Stimulated activated CD4-positive, alpha-beta T cell treated with anti-CD3 and anti-CD28 coated beads, Interleukin-1b, Interleukin-23, amount 100 ng/mL, for 24 hours (primary cell): Measurements from ENCODE around the gene CTAG1B.
"Not testable (repeated sequence)": the region's sequence is repeated elsewhere in the genome, so short reads cannot be mapped to it uniquely, and the experiment has no call there.

ENCODE experiments used
- DNase-seq, 4 experiments: peaks; one replicate each; pipeline ENCODE4 v3.0.0-alpha.2; 2020; ENCODE audit warnings: low read depth in 4 of 4, low spot score in 1 of 4

CTAG1B gene

DNA sequence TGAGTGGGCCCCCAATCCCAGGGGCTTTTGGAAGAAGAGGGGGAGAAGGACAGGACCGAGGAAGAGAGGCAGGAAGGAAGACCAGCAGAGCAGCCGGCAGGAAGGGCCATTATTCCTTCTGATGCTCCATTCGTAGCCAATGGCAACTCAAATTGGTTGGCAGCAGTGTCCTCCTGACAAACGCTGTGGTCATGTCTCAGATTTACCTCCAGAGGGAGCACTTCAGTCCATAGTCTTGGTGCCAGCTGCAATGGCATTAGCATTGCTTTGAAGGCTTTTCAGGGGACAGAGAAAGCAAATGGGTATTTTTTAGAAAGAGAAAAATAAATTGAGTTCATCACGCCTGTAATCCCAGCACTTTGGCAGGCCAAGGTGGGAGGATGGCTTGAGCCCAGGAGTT is 9.9 kb upstream of the CTAG1B start:
- not testable (repeated sequence) for DNase-seq

DNA sequence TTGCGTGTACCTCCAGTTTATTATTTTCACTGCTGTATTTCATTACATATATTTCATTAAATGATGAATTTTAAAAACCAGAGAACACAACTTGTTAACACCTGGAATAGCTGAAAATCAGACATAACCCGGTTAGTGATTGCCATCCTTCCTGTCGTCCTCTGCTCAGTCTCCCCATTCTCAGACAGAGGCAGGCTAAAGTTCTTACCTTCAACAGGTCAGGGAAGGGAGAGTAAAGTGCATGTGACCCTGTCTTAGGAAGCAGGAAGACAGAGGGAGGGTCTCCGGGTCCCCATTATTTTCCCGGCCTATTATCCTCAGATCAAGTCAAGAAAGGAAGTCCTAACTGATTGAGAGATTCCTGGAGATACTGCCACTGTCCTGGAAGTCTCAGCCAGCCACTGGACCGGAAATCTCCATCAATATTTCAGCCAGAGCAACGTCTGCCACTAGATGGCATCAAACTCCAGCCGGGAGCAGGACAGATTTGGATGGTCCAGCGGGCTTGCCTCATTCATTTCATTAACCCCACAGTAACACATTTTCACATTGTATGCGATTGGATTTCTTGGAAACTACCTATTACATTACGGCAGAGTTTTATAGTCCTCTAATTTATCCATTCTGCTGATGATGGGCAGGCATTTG is 1.8 kb upstream of the CTAG1B start:
- DNase-seq, result not testable (repeated sequence)

DNA sequence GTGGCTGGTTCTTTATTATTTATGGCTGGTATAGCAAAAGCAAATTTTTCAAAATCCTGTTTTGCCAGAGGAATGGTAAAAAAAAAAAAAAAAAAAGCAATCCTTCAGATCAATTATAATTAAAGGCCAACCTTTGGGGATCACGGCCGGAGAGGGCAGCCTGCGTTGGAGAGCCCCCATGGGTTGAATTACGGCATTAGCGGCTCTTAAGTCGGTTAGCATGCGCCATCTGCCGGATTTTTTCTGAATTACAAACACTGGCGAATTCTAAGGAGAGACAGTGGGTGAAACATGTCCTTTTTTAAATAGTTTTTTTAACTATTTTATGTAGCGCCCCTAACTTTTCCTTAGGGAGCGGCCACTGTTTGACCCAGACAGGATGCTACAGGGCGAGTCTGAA is 5.5 kb downstream of the CTAG1B start:
- DNase-seq, result not testable (repeated sequence)

DNA sequence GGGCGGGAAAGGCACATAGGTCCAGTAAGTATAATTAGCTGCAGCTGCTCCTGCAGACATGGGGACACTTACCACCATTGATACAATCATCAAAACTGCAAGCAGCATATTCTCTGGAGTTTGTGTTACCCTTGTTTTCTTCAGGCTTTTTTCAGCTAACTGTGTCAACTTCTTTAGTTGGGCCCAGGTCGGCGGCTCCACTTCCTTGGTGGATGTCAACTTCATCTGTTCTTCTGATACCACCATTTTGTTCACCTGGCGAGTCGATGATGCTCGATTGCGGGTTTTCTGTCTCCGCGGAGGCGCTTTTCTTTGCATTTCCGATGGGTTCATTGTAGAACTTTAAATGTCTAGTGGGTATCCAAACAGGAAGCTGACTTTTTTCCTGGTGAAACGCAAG is 7.9 kb downstream of the CTAG1B start:
- not testable (repeated sequence) for DNase-seq

DNA sequence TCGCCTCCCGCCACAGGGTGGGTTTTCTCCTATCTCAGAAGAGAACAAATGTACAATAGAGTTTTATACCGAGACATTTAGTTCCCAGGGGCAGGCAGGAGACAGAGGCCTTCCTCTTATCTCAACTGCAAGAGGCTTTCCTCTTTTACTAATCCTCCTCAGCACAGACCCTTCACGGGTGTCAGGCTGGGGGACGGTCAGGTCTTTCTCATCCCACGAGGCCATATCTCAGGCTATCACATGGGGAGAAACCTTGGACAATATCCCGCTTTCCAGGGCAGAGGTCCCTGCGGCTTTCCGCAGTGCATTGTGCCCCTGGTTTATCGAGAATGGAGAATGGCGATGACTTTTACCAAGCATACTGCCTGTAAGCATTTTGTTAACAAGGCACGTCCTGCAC is 10.3 kb downstream of the CTAG1B start:
- not testable (repeated sequence) for DNase-seq

DNA sequence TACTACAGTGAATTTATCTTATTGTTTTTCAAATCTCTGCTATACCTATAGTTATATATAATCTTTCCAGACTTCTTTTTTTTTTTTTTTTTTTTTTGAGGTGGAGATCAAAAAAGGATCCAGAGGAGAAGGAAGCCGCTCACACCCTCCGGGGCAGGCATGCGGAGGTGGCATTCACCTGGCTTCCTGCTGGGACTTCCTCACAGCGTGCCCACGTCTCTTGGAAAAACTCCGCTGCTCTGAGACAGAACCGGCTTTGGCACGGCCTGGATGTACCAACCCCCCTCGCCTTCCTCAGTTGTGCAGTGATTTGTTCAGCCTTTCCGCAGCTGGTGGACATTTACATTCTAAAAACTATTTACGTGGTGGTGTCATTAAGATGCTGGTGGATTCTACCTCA is 11.1 kb downstream of the CTAG1B start:
- DNase-seq, result not testable (repeated sequence)

DNA sequence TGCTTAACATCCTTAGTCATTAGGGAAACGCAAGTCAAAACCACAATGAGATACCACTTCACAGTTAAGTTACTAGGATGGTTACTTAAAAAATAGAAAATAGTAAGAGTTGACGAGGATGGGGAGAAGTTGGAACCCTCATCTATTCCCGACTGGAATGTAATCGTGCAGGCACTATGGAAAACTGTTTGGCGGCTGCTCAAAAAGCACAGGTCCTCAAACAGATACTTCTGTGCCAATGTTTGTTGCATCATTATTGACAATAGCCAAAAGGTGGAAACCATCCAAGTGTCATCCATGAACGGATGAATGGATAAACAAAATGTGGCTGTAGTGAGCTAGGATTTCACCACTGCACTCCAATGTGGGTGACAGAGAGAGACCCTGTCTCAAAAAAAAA is 11.7 kb downstream of the CTAG1B start:
- DNase-seq, result no peak

DNA sequence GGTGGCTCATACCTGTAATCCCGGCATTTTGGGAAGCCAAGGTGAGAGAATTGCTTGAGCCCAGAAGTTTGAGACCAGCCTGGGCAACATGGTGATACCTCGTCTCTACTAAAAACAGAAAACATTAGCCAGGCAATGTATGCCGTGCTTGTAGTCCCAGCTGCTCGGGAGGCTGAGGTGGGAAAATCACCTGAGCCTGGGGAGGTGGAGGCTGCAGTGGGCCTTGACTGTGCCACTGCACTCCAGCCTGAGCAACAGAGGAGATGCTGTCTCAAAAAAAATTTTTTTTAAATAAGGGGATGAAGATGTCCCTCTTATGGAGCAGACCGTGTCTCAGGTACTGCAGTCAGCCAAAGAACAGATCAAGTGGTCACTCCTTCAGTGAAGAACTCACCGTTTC is 13.5 kb downstream of the CTAG1B start:
- DNase-seq, result no peak

DNA sequence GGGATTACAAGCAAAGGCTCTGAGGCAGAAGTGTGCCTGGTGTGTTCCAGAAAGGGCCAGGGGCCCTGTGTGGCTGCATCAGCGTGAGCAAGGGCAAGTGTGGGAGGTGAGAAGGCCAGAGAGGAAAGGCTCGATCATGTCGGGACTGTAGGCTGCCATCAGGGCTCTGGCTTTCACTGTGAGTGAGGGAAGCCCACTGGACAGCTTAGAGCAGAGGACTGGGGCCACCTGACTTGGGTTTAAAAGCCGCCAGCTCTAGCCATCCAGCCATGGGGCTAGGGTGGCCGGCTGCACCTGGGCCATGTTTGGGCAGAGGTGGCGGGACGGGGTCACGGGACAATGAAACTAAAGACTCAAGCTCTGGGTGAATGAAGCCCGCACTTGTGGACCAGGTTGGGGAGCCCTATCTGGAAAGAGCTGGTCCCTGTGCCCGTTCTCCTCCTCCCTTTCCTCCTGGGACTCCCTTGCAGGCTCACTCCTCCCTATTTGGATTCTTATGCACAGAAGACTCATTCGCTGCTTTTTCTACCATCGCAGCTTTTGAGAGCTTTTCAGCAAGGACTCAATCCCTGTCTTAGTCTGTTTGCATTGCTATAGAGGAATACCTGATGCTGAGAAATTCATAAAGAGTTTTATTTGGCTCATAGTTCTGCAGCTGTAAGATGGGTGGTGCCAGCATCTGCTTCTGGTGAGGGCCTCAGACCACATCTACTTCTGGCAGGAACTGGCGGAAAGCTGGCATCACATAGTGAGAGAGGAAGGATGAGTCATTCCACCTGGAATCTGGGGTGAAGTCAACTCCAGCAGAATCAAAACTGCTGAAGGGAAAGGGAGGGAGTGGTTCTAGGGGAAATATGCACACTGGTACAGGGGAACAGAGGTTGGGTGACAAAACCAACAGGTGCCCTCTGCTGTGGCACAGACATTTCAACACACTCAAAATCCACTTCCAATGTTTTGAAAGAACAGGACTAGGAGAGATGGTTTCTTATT is 15.3 kb downstream of the CTAG1B start:
- no peak for DNase-seq

DNA sequence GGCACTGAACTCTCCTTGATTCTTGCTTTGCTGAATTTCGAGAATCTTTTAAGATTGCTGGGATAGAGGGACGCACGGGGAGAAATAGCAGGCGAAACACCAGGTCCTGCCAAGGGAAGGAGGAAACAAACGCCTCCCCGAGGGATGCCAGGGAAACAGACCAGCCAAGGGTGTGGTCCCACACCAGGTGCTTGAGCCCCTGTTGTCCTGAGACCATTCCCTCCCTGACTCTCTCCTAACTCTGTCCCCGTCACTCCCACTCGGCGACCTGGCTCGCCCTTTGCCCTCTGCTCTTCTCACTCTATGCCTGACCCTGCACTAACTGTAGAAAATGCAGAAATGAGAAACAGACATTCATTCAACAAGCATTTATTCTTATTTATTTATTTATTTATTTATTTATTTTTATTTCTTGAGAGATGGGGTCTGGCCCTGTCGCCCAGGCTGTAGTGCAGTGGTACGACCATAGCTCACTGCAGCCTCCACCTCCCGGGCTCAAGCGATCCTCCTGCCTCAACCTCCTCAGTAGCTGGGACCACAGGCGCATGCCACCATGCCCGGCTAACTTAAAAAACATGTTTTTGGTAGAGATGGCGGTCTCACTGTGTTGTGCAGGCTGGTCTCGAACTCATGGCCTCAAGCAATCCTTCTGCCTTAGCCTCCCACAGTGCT is 16.2 kb downstream of the CTAG1B start:
- no peak for DNase-seq

DNA sequence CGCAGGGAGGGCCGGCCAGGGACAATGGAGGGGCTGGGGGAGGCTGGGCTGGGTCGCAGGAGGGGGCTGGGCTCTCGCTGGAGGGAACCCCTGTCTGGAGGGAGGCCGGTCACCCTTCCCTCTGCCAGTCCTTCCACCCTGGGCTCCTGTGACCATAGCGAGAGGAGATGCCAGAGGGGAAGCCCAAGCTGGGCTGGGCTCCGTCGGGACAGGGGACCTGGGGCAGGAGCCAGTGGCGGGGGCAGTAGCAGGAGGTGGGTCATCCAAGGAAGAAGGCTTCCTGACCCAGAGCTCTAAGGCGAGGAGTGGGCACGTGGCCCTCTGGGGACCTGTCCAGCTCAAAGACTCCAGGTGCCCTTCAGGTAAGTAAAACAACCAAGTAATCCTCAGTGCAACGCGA is 16.9 kb downstream of the CTAG1B start:
- no peak for DNase-seq

DNA sequence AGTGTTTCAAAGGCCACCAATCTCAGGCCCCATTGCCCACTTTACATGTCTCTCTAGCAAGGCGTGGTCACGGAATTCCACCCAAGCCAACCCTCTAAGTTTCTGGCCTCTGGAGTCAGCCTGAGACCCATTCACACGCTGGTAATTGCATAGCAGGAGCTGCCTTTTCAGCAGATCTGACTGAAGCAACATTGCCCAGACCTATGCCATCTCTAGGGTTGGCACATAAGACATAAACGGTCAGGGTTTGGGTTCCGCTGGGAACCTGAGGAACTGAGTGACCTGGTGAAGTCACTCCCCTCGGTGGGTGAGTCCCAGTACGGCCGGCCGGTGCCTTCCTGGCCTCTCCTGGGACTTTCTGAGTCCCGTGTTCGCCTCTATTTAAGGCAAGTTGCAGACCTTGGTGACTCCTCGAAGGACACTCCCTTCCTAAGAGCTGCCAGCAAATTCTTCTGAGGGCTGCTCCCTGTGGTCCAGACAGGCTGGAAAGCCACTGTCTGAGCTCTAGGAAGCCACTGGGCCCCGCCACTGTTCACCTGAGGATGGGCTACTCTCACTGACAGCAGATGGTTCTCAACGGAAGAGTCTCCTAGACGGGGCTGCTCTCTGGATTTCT is 18.2 kb downstream of the CTAG1B start:
- DNase-seq, result no peak

DNA sequence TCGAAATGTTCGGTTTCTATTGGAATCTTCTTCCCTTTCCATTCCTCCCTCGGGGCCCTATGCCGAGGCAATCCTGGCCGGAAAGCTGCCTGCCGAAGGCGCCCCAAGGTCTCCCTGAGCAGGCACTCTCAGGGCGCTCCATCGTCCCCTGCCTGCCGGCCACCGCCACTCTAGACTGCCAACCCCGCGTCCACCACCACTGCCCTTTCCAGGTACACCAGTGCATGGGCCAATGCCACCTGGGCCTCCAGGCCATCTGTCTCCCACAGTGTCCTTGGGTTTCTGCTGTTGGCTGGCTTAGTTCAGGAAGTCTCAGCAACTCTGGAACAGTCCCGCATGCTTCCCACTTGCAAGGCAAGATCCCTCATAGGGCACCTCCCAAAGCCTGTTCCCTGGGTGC is 19.6 kb downstream of the CTAG1B start:
- DNase-seq, result no peak

DNA sequence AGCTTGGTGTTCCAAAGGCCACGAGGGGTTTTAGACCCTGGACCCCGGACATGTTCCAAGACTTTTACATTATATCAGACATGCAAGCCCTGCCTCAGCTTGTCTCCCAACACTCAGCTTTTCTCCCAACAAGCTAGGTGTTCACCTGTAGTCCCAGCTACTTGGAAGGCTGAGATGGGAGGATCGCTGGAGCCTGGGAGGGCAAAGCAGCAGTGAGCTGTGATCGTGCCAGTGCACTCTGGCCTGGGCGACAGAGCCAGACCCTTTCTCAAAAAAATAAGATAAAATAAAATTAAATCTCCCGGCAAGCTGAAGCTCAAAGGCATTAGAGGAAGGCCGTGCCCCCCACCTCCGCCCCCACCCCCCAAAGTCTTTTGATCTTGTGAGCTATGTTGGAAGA is 20.4 kb downstream of the CTAG1B start:
- DNase-seq, result no peak

DNA sequence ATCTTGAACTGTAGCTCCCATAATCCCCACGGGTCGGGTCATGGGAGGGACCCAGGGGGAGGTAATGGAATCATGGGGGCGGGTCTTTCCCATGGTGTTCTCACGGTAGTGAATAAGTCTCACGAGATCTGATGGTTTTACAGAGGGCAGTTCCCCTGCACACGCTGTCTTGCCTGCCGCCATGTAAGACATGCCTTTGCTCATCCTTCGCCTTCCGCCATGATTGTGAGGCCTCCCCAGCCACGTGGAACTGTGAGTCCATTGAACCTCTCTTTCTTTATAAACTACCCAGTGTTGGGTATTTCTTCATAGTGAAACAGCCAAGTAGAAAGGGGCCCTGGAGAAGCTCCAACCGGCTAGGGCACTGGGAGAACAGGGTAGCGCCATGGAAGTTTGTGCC is 21.9 kb downstream of the CTAG1B start:
- no peak for DNase-seq

DNA sequence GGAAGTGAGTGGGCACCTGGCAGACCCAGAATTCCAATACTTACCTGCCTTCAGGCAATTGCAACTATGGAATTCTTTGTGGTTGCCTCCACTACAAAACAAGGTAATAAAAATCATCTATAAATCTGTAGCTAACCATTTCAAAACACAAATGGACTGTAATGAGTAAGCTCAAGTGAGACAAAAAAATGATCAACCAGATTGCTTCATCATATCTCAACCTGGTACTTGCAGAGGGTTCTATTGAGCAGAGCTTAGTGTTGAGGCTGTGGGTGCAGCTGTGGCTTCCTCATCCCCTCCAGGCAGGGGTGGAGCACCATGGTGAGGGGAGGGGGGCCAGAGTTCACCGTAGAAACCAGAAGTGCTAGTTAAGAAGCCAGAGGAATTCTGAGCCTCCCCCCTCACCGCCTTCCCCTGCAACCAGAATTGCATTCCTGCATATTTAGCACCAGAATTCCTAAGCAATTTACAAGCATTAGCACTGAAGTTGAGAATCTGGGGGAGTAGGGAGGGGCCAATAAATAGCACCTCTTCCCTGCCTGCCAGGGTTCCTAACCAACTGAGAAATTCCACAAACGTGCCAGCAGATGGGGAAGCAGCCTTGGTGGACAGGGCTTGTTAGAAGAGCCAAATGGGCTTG is 22.7 kb downstream of the CTAG1B start:
- no peak for DNase-seq

DNA sequence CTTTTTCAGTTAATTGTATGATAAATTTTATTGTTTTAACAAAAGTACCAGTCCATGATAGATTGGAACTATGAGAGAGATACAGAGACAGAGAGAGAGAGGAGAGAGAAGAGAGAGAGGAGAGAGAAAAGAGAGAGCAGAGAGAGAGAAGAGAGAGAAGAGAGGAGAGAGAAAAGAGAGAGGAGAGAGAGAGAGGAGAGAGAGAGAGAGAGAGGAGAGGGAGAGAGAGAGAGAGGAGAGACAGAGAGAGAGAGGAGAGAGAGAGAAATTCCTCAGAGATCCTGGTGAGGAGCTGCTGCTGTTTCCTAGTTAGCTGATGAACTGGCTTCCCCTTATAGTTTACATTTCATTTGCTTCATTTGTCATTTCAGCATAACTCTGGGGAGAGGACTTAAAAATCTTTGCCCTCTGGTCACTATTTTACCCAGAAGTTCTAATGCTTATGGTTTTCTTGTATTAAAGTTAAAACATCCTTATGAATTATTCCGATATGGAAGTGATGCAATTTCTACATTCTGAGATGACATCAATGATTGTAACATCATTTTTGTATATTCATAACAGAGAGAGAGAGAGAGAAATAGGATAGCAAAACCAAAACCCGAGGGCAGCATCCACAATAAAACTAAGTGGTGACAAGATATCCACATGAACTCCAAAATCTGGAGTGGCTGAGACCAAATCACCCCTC is 23.4 kb downstream of the CTAG1B start:
- no peak for DNase-seq

DNA sequence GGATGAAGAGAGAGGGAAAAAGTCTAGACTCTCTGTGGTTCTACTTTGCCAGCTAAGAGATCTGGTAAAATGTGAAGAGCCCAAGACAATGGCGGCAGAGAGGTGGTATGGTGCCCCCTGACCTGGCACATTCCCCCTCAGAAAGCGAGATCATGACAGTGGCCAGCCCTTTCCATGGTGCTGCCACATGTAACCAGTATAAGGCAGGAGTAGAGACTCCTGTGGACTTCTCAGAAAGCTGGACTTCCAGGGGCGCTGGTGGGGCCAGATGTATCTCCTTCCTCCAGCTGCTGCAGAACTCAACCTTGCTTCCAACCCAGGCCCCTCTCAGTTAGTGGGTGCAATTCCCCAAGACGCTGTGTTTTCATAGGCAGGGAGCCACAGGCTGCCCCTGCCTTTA is 24.6 kb downstream of the CTAG1B start:
- DNase-seq, result no peak

DNA sequence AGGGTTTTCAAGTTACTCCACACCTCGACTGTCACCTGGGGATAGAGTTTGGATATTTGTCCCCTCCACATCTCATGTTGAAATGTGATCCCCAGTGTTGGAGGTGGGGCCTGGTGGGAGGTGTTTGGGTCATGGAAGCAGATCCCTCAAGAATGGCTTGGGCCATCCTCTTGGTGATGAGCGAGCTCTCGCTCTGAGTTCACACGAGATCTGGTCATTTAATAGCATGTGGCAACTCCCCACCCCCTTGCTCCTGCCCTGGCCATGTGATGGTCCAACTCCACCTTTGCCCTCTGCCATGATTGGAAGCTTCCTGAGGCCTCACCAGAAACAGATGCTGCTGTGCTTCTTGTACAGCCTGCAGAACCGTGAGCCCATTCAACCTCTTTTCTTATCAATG is 25.9 kb downstream of the CTAG1B start:
- DNase-seq, result no peak

DNA sequence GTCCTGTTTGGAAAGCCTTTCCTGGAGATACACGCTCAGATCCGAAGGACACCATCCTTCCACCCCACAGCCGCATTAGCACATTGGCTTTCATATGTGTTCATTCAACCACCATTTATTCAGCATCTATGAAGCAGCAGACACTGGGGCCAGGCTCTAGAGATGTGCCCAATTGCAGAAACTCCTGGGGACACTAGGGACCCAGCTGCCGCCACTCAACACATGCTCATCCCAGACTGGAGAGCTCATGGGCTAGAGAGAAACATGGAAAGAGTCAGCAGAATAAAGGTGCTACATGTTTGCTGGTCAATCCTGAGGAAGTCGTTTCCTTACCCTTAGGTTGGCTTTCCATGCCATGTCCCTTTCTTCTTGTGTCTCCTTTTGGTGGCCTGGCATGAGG is 26.6 kb downstream of the CTAG1B start:
- no peak for DNase-seq
